NCI-H510A (cell line): ENCODE results near the gene RSAD1.

Experiments used
- DNase-seq: peaks from one replicate; lab custom pipeline; 2025; lab: John Stamatoyannopoulos, UW

The RSAD1 gene

DNA sequence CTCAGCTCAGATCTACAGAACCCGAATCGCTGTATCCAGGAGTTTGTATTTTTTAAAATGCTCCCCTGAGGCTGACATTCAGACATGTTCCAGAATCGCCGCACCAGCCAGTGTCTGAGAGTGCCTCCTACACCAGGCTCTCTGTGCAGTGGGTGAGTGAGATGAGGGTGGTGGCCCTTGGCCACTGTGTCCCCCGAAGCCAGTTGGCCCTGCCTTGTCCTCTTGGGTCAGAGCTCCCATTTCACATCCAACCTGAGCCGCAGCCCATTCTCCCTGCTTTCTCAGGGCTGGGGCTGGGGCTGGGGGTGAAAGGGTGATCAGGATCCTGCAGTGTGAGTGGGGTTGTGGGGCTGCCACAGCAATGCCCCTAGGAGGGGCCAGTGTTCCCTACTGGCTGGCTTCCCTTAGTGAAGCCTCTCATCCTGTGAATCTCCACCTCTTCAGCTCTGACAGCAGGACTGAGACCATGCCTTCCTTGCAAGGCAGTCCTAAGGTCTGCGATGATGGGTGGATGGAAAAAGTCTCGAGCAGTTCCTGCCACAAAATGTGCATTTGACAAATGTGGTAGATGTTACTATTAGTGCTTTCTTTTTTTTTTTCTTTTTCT is 16.7 kb downstream of the RSAD1 start:
- DNase-seq, result no peak

DNA sequence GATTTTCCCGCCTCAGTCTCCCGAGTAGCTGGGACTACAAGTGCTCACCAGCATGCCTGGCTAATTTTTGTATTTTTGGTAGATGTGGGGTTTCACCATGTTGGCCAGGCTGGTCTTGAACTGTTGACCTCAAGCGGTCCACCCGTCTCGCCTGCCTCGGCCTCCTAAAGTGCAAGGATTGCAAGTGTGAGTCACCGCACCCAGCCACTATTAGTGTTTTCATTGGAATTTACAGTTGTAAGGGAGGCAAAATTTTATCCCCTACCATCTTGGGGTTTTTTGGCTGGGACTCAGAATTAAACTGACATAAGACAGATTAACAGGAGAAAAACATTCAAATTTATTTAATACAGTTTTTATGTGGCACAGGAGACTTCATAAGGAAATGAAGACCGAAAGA is 17.3 kb downstream of the RSAD1 start:
- no peak for DNase-seq

DNA sequence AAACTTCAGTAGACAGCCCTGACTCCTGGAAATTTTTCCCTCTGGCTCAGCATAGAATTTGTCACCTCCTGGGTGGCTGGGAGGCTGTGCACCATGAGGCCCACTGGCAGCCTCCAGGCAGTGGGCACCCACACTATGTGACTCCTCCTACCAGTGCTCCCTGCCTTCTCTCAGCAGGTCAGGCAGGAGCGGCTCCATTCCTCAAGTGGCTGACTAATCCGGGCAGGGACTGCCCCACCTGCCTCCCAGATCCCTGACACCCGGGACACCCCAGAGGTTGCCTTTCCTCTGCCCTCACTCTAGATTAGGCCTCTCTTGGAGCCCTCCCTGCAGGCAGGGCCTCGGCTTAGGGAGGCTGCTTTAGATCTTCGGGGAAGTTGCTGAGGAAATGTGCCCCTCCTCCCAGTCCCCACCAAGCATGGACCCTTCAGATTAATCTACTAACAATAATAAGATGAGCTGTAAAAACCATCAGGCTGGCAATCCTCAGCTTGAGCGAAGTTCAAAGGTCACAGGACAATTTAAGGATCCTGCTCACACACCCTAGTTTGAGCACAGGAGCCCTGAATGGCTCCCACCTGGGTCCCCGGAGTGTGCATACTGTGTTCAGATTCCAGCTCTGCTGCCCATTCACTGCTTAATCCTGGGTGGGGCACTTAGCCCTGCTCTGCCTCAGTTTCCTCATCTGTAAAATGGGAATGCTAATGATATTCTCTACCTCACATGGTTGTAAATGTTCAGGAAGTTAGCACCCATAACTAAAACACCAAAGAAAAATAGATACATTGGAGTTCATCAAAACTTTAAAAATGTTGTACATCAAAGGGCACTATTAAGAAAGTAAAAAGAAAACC is 19.6 kb downstream of the RSAD1 start:
- DNase-seq, result no peak

DNA sequence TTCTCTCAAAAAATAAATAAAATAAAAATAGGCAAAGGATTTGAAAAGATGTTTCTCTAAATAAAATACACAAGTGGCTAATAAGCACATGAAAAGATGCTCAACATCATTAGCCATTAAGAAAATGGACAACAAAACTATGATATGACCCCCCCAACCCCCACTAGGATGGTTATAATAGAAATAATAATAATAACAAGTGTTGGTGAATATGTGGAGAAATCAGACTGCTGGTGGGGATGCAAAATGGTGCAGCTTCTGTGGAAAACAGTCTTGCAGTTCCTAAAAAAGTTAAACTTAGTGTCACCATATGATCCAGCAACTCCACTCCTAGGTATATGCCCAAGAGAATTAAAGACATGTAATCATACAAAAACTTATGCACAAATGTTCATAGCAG is 20.6 kb downstream of the RSAD1 start:
- DNase-seq, result no peak

DNA sequence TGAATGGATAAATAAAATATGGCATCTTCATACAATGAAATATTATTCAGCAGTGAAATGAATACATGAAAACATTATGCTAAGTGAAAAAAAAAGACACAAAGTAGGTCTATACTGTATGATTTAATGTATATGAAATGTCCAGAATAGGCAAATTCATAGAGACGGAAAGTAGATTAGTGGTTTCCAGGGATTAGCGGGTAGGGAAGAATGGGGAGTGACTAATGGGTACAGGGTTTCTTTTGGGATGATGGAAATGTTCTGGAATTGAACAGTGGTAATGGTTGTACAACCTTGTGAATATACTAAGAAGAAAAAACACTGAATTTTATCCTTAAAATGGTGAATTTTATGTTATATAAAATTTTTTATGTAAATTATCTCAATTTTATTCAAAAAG is 21.1 kb downstream of the RSAD1 start:
- DNase-seq, result no peak

DNA sequence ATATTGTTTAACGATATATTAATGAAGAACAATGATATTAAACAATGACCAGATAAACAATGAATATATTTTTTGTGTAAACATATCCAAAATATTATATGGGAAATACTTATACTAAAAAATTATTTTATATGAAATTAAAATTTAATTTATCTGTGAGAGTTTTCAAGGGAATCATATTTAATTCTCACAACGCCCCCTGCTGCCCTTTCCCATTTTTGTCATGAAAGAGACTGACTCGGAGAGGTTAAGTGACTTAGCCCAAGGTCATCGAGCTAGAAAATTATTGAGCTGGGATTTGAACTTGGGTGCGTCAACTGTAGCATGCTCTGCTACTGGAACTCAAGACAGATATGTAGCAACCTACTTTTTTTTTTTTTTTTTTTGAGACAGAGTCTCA is 22.4 kb downstream of the RSAD1 start:
- DNase-seq, result no peak

DNA sequence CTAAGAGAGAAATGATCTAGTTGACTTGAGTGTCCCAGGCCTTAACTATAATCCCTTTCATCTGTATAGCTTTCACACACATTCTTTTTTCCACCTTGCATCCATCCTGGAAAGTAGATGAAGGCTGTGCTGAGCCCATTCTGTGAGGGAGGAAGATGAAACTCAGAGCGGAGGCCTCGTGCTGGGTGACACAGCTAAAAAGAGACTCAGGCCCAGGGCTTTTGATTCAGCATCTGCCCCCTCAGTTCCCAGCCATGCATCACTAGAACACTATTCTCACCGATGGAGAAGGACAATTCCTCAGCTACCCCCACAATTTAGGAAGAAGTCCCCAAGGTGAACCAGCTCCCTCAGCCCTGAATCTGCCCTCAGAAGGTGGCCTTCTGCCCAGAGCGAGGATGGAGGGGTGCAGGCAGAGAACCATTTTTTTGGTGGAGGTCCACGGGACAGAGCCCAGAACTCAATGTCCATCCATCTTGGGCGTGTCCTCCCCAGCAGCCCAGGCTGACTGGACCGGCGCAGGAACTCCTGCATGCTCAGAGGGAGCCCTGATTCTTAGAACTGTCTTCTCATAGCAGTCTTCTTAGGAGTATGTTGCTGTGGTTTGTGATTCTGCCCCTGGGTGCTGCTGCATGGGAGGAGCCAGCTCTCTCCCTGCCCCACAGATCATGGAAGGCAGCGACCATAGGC is 23.8 kb downstream of the RSAD1 start:
- DNase-seq, result no peak

DNA sequence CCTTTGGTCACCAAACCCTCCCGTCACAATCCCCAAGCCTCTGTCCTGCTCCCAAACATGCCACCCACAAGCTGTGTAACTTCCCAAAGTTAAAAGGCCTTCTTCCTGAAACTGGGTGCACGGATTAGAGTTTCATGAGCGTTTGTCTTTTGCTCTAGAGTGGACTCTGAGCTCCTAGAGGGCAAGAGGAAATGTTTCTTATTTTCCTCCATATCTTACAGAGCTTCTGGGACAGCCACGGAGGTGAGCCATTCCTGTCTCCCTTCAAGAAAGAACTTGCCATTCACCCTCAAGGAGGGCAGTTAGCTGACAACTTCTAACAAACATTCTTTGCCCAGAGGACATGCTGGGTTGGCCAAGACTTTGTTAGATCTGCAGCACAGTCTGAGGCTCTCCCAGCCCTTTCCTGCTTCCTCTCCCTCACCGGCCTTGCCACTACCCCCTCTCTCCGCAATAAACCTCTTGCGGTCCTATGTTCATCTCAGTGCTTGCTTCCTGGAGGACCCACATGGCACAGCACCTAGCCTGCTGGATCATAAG is 27.0 kb downstream of the RSAD1 start:
- no peak for DNase-seq

DNA sequence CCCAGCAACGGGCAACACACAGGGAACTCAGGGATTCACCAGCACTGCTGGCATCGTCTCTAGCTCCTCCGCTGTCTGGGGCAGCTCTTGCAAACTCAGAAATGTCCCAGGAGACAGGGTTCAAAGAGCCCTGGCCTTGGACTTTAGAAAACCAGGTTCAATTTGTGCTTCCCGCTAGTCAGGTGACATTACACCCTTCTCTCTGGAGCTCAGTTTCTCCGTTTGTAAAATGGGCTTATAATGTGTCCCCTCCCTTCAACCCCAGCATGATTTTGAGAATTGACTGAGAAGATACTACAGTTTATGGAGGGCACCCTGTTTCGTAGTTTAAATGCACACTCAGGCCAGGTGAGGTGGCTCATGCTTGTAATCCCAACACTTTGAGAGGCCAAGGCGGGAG is 27.6 kb downstream of the RSAD1 start:
- no peak for DNase-seq

DNA sequence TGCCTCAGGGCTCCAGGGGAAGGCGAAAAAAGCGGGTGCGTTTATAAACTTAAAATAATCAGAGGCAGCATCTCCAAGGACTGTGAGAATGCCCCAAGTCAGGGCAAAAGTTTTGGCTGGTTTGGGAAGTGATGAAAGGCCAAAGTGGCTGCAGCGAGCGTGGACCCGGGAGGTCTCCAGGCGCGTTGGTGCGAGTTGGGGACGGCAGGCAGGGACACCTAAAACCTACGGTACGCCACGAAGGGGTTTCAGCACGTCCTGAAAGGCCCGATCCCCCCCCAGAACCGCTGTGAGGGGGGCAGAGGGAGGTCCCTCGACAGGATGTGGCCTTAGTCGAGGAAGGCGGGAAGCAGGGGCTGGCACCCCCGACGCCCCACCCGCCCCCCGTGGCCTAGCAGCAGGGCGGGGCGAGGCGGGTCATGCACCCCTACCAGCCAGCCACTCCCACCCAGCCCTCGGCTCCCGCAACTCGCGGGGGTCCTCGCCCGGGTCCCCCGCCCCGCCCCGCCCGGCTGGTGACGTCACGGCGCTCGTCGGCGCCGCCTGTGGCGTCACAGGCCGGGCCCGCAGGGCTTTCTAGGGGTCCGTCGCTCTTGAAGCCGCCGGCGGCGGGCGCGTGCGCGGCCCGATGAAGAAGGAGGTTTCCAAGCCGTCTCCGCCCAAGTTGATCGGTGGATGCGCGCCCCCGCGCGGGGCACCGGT is 29.4 kb downstream of the RSAD1 start, which contains the start of gene MYCBPAP:
Gene MYCBPAP, plus strand, starts transcription at position 569 of the 702 bp plus-strand sequence. CDS start 236 bp downstream, outside the sequence.
- DNase-seq, result peak; percentile 66

DNA sequence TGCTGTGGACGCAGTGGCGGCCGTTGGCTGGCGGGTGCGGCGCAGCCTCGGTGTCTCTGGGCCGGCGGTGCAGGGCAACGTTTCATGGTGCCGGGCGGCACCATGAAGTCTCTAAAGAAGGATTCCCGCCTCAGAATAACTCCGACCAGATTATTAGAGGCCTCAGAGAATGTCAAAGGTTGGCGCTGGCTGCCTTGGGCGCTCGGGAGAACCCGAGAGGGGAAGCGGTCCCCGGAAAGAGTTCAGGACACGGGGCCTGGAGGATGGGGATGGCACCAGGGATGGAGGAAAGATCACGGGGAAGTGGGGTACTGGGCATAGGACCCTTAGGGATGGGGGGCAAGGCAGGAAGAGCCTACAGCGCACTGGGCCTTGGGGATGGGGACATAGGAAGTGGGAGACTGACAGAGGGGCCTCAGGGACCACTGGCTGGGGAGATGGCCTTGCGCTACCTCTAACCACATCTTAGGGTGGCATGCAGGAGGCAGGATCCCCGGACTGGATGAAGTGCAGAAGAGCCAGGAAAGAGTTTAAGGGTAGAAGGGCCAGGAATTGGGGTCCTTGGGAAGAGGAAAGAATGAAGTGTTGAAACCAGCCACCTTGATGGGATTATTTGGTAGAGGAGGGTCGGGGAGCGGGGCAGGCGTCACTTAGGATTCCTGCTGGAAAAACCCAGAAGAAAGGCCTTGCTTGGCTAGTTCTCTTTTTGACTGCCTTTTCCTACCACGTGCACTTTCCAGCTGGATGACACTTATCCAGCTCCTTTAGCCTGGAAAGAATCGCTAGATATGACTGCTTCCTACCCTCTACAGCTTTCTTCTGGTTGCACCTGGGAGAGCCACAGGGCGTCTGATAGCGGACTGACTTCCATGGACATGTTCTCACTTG is 30.2 kb downstream of the RSAD1 start:
- no peak for DNase-seq

DNA sequence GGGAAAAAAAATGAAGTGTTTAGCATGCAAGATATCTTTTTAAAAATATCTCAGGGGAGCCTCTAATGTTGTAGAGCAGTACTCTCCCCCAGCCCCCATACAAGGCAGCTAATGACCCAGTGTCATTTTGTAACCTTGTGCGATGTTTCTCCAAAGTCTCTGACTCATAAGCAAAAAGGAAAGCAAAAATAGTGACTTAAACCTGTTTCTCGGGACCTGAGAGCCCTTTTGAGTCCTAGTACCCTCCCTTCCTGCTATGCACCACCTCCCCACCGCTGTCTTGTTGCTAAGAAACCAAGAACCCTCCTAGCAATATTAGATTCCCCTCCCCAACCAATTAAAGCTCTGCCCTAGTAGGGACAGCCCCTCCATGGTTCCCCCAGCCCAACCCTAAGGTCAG is 32.4 kb downstream of the RSAD1 start:
- DNase-seq, result no peak

DNA sequence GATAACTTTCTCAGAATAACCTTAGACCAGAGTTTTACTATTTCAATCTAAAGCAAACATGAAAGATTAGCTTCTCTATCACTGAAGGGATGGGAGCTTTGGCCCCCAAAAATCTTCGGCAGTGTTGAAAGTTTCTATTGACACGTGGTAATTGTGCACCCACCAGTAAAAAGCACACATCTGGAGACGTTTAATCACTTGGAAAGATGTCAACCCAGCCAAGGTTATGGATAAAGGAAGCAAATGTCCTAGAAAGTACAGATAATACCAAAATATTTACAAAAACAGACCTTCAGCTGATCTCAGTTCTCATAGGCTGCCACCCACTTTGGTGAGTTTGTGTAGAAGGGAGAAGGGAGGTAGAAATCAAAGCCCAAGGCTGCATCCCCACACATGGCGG is 34.8 kb downstream of the RSAD1 start:
- no peak for DNase-seq

DNA sequence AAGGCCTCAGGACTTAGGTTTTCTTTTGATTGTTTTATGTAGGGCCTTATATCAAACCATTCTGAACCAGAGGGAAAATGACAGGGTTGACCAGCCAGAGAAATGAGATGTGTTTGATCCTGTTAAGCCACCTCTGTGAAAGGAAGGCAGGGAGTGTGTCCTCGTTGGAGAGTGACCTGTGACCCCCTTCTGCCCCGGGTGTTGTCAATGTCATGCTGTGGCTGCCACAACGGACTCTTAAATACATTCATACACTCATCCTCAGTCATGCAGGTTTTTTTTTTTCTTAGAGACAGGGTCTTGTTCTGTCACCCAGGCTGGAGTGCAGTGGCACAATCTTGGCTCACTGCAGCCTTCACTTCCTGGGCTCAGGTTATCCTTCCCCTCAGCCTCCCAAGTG is 35.7 kb downstream of the RSAD1 start:
- DNase-seq, result no peak

DNA sequence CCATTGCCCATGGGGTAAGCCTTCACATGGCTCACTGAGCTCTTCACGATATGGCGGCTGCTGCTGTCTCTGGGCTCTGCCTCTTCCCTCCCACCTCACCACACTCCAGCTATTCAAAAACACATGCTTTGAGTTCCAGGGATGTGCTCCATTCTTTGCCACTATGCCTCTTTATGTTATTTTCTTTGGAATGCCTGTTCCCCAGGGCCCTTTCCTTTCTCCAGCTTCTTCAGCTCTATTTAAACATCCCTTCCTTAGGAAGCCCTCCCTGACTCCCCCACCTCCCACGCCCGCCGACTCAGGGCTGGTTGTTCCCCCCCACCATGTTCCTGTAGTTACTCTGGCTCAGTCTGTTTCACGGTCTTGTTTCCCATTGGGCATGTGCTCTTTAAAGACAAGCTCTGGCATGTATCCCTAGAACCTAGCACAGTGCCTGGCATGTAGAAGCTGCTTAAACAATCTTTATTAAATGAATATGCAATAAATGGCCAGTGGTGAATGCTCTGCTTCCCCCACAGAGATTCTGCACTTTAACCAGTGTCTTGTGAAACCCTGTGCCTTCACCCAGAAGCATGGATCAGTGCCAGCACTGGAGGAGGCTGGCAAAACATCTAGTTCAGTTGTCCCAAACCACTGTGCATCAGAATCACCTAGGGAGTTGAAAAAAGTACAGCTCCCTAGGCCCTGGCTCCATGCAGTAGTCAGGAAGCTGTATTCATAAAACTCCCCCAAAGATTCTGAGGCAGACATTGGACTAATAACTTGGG is 36.5 kb downstream of the RSAD1 start:
- no peak for DNase-seq

DNA sequence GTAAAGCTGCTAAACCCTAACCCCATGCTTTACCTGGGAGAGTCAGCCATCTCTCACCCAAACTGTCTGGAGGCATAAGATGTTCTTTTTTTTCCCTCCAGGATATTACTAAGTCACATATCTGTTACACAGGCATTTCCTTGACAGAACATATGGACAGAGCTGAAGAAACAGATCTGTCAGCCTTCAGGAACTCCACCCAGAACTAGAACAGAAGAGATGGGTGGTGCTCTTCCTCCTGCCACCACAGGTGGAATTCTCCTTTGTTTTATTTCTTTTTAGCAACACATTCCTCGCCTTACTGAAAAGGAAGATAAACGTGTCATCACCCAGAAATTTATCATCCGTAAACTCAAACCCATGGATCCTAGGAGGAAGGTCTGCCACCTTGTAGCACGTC is 38.4 kb downstream of the RSAD1 start:
- DNase-seq, result no peak

DNA sequence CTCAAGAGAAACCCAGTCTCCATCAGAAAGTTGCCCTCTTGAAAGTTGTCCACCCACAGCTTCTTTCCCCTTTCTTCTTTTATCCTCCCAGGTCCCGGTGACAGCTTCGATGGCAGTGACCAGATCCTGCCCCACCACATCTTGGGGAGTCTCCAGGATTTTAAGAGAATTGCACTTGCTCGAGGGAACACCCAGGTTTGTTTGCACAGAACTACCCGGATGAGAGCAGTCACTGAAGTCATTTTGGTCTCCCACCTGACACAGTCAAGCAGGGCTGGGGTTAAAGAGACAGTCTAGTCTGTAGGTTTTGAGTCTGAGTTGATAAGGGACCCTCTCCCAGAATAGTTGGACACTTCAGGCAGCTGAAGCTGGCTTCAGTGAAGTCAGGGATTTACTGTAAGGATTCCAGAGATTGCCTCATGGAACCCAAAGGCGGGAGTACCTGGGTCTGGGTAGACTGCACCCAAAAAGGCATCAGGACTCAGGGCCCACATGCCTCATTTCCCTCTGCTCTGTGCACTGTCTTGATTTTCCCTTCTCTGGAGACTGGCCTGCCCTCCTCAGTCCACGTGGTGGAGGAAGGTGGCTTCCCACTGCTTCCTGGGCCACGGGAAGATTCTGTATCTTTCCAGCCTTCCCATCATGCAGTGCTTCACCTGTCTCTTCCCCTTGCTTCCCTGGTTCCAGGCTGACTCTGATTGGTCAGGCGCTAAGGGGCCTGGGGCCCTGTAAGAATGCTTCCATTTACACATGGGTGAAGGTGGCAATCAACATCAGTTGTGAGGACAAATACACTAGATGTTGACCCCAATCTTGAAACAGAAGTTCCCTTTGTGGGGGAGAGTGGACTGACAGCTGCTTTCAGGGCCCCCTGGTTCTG is 39.1 kb downstream of the RSAD1 start:
- no peak for DNase-seq

DNA sequence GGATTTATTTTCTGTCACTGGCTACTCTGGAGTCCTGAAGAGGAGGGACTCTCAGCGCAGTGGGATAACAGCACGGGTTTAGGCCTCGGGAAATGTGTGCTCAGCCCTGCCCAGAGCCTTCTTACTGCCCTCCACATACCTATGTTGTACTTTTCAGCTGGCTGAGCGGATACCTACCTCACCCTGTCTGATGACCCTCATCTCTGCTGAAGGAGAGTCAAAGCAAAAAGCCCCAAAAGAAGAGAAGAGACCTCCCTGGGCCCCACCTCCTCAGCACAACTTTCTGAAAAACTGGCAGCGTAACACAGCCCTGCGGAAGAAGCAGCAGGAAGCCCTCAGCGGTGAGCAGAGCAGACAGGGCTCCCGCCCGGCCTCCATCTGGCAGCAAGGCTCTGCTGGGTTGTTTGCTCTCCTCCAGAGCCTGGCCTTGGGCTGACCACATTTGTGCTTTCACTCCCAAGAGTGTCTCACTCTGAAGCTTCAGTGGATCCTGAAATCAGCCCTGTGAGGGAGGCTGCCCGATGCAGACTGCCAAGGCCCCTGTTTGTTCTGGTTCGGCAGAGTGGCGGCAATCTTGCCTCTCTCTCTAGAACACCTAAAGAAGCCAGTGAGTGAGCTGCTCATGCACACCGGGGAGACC is 39.8 kb downstream of the RSAD1 start:
- no peak for DNase-seq
